HEK293T (cell line): ENCODE measurements around the gene SNRPA1.

Experiments
- CTCF ChIA-PET: fragments of 350-600 bp; formaldehyde crosslinking; extraction: SDS; loops from one replicate; lab custom pipeline; 2021; ENCODE audit warnings: antibody characterized with exemption, inconsistent platforms; lab: Yijun Ruan, JAX
- POLR2A ChIA-PET: fragments of 350-600 bp; formaldehyde crosslinking; extraction: SDS; loops from one replicate; lab custom pipeline; 2020; ENCODE audit warnings: antibody characterized with exemption, inconsistent platforms; lab: Yijun Ruan, JAX
- DNase-seq: peaks from one replicate; pipeline ENCODE4 v3.0.0; 2012; ENCODE audit warnings: mixed read lengths; ENCODE audit errors: extremely low spot score
- ARNT ChIP-seq: fragments of 450-650 bp; IDR thresholded peaks from 2 replicates; pipeline ENCODE4 v1.6.1; 2017; ENCODE audit warnings: mild to moderate bottlenecking
- BHLHE40 ChIP-seq: fragments of 450-650 bp; IDR thresholded peaks from 2 replicates; pipeline ENCODE4 v1.6.1; 2016; ENCODE audit warnings: mild to moderate bottlenecking, moderate library complexity, borderline replicate concordance
- CTBP1 ChIP-seq: fragments of 450-650 bp; IDR thresholded peaks from 2 replicates; pipeline ENCODE4 v1.6.1; 2016; ENCODE audit warnings: borderline replicate concordance
- ELF4 ChIP-seq: fragments of 450-650 bp; IDR thresholded peaks from 2 replicates; pipeline ENCODE4 v1.6.1; 2017; ENCODE audit warnings: antibody characterized with exemption
- FOXA1 ChIP-seq: fragments of 450-650 bp; IDR thresholded peaks from 2 replicates; pipeline ENCODE4 v1.6.1; 2016; ENCODE audit warnings: mild to moderate bottlenecking
- FOXK2 ChIP-seq: fragments of 450-650 bp; IDR thresholded peaks from 2 replicates; pipeline ENCODE4 v1.6.1; 2016; ENCODE audit warnings: mild to moderate bottlenecking
- FOXM1 ChIP-seq: fragments of 450-650 bp; IDR thresholded peaks from 2 replicates; pipeline ENCODE4 v1.6.1; 2017; ENCODE audit warnings: mild to moderate bottlenecking, borderline replicate concordance
- HDGF ChIP-seq: fragments of 450-650 bp; IDR thresholded peaks from 2 replicates; pipeline ENCODE4 v1.6.1; 2017; ENCODE audit warnings: antibody characterized with exemption, borderline replicate concordance
- L3MBTL2 ChIP-seq: fragments of 450-650 bp; conservative IDR thresholded peaks from 2 replicates; pipeline ENCODE4 v1.6.1; 2016; ENCODE audit warnings: mild to moderate bottlenecking
- LEF1 ChIP-seq: fragments of 450-650 bp; IDR thresholded peaks from 2 replicates; pipeline ENCODE4 v1.6.1; 2017; ENCODE audit warnings: mild to moderate bottlenecking, borderline replicate concordance
- NFRKB ChIP-seq: fragments of 450-650 bp; IDR thresholded peaks from 2 replicates; pipeline ENCODE4 v1.6.1; 2016; ENCODE audit warnings: mild to moderate bottlenecking, moderate library complexity
- PKNOX1 ChIP-seq: fragments of 450-650 bp; IDR thresholded peaks from 2 replicates; pipeline ENCODE4 v1.6.1; 2016
- SP1 ChIP-seq: fragments of 450-650 bp; IDR thresholded peaks from 2 replicates; pipeline ENCODE4 v1.6.1; 2017
- SUZ12 ChIP-seq: fragments of 450-650 bp; IDR thresholded peaks from 2 replicates; pipeline ENCODE4 v1.6.1; 2016; ENCODE audit warnings: mild to moderate bottlenecking
- TARDBP ChIP-seq: fragments of 450-650 bp; IDR thresholded peaks from 2 replicates; pipeline ENCODE4 v1.6.1; 2016
- ZNF384 ChIP-seq: fragments of 450-650 bp; IDR thresholded peaks from 2 replicates; pipeline ENCODE4 v1.6.1; 2016

The SNRPA1 gene

GRCh38 chr15:101262551-101262950 lies 32.5 kb downstream of the SNRPA1 start:
- CTCF ChIA-PET, result interaction anchor here (0.7 to 1.0 kb wide), 3 partner anchors 23 to 251 kb away, joined by 3 to 5 read pairs (median 3); no protein-coding TSS in a partner anchor
- POLR2A ChIA-PET, result no interaction called here
- no peak for TF ChIP-seq SP1
- no peak for TF ChIP-seq L3MBTL2
- TF ChIP-seq FOXA1, result no peak
- TF ChIP-seq NFRKB, result no peak
- TF ChIP-seq TARDBP, result no peak
- no peak for TF ChIP-seq SUZ12
- TF ChIP-seq FOXM1, result no peak
- no peak for TF ChIP-seq LEF1
- no peak for TF ChIP-seq PKNOX1
- no peak for TF ChIP-seq ARNT
- TF ChIP-seq CTBP1, result no peak
- TF ChIP-seq ZNF384, result no peak
- no peak for DNase-seq

GRCh38 chr15:101258238-101259144 lies 36.6 kb downstream of the SNRPA1 start:
- ChIA-PET CTCF (interaction anchor here (1.0 to 1.9 kb wide), 11 partner anchors 9 to 250 kb away, joined by 3 to 16 read pairs (median 7); no protein-coding TSS in a partner anchor), POLR2A (interaction anchor here (0.6 to 1.0 kb wide), 4 partner anchors 37 to 242 kb away, joined by 3 to 4 read pairs (median 3); partner anchors contain the start of gene SNRPA1)
- peak; percentile 62 for DNase-seq
- TF ChIP-seq HDGF (no peak), LEF1 (no peak), CTBP1 (no peak)

- ChIA-PET POLR2A (no interaction called here), CTCF (interaction anchor here (0.6 to 1.8 kb wide), 2 partner anchors 170 to 245 kb away, joined by 3 to 5 read pairs; no protein-coding TSS in a partner anchor)
- no peak for DNase-seq
- TF ChIP-seq FOXA1, result no peak
- TF ChIP-seq ZNF384, result no peak
- no peak for TF ChIP-seq TARDBP
- TF ChIP-seq ARNT, result no peak
- no peak for TF ChIP-seq FOXM1
- TF ChIP-seq BHLHE40, result no peak
- TF ChIP-seq L3MBTL2, result no peak
Observed at GRCh38 chr15:101256757-101257156, 38.3 kb downstream of the SNRPA1 start.

- DNase-seq, result no peak
- TF ChIP-seq LEF1, result no peak
- no peak for TF ChIP-seq CTBP1
- TF ChIP-seq ARNT, result no peak
- no peak for TF ChIP-seq PKNOX1
- TF ChIP-seq ZNF384, result no peak
- no peak for TF ChIP-seq FOXK2
- TF ChIP-seq L3MBTL2, result no peak
- TF ChIP-seq SUZ12, result no peak
- no peak for TF ChIP-seq TARDBP
- no peak for TF ChIP-seq FOXM1
- no peak for TF ChIP-seq ELF4
- no peak for TF ChIP-seq HDGF
- TF ChIP-seq NFRKB, result no peak
- no peak for TF ChIP-seq BHLHE40
- CTCF ChIA-PET, result interaction anchor here (0.7 to 1.8 kb wide), 5 partner anchors 141 to 248 kb away, joined by 3 to 5 read pairs (median 5); no protein-coding TSS in a partner anchor
- POLR2A ChIA-PET, result interaction anchor here (0.9 kb wide), 1 partner anchor 10 kb away, joined by 3 read pairs; no protein-coding TSS in a partner anchor
Observed at GRCh38 chr15:101255615-101256241, 39.3 kb downstream of the SNRPA1 start.

GRCh38 chr15:101255051-101255395 lies 40.0 kb downstream of the SNRPA1 start:
- POLR2A ChIA-PET, result no interaction called here
- TF ChIP-seq SP1, result no peak
- CTCF ChIA-PET, result interaction anchor here (0.7 to 1.8 kb wide), 5 partner anchors 141 to 247 kb away, joined by 3 to 5 read pairs (median 5); no protein-coding TSS in a partner anchor
- no peak for DNase-seq

- no peak for DNase-seq
- POLR2A ChIA-PET, result no interaction called here
- TF ChIP-seq HDGF (no peak), ELF4 (no peak), ZNF384 (no peak), FOXK2 (no peak), ARNT (no peak), PKNOX1 (no peak), BHLHE40 (no peak), NFRKB (no peak), FOXA1 (no peak), CTBP1 (no peak), LEF1 (no peak), L3MBTL2 (no peak), TARDBP (no peak), SUZ12 (no peak), FOXM1 (no peak), SP1 (no peak)
- CTCF ChIA-PET, result interaction anchor here (1.0 to 1.4 kb wide), 2 partner anchors 234 to 247 kb away, joined by 3 to 5 read pairs; no protein-coding TSS in a partner anchor
Observed at GRCh38 chr15:101254157-101255050, 40.6 kb downstream of the SNRPA1 start.
